ENCODE data around the gene DMKN.

DNA sequence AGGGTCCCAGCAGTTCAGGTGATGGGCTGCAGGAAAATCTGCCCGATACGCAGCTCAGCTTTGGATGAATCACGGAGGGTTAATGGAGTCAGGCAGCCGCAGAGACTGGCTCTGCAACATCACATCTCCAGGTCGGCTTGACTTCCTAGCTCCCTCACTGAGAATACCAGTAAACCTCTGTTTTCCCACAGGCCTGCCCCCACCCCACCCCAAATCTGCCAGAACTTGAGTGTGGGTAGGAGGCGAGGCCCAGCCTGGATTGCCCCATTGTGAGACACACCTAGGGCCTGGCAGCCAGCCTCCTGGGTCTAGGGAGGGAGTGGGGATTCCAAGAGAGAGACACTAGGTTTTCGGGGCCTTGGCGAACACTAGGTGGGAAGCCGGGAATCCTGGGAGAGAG, 19.5 kb downstream of the DMKN start:
- TF ChIP-seq, protein P1, sequence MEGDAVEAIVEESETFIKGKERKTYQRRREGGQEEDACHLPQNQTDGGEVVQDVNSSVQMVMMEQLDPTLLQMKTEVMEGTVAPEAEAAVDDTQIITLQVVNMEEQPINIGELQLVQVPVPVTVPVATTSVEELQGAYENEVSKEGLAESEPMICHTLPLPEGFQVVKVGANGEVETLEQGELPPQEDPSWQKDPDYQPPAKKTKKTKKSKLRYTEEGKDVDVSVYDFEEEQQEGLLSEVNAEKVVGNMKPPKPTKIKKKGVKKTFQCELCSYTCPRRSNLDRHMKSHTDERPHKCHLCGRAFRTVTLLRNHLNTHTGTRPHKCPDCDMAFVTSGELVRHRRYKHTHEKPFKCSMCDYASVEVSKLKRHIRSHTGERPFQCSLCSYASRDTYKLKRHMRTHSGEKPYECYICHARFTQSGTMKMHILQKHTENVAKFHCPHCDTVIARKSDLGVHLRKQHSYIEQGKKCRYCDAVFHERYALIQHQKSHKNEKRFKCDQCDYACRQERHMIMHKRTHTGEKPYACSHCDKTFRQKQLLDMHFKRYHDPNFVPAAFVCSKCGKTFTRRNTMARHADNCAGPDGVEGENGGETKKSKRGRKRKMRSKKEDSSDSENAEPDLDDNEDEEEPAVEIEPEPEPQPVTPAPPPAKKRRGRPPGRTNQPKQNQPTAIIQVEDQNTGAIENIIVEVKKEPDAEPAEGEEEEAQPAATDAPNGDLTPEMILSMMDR (IDR thresholded peaks at IDR 0.05) = no peak
- TF ChIP-seq, protein P2, sequence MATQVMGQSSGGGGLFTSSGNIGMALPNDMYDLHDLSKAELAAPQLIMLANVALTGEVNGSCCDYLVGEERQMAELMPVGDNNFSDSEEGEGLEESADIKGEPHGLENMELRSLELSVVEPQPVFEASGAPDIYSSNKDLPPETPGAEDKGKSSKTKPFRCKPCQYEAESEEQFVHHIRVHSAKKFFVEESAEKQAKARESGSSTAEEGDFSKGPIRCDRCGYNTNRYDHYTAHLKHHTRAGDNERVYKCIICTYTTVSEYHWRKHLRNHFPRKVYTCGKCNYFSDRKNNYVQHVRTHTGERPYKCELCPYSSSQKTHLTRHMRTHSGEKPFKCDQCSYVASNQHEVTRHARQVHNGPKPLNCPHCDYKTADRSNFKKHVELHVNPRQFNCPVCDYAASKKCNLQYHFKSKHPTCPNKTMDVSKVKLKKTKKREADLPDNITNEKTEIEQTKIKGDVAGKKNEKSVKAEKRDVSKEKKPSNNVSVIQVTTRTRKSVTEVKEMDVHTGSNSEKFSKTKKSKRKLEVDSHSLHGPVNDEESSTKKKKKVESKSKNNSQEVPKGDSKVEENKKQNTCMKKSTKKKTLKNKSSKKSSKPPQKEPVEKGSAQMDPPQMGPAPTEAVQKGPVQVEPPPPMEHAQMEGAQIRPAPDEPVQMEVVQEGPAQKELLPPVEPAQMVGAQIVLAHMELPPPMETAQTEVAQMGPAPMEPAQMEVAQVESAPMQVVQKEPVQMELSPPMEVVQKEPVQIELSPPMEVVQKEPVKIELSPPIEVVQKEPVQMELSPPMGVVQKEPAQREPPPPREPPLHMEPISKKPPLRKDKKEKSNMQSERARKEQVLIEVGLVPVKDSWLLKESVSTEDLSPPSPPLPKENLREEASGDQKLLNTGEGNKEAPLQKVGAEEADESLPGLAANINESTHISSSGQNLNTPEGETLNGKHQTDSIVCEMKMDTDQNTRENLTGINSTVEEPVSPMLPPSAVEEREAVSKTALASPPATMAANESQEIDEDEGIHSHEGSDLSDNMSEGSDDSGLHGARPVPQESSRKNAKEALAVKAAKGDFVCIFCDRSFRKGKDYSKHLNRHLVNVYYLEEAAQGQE (IDR thresholded peaks at IDR 0.05; ENCODE audit: insufficient read depth in 1 of 2, low read depth in 2 of 2, low read length in 1 of 2) = no peak
- TF ChIP-seq POLR2AphosphoS5 (IDR thresholded peaks at IDR 0.05; ENCODE audit: low read depth, low read length) (no peak), SIN3A (IDR thresholded peaks at IDR 0.05; ENCODE audit: borderline replicate concordance, insufficient read depth, low read depth, low read length) (no peak), TCF7L2 (IDR thresholded peaks at IDR 0.05; ENCODE audit: low read depth, low read length) (no peak)

All from Panc1 (cell line).